Cardiac fibroblast (primary cell): ENCODE results near the gene GRIN2B.

Experiments
- DNase-seq, 2 donors: peaks; one replicate each; pipeline versions ENCODE4 v3.0.0 to v3.0.0-alpha.2; 2010; ENCODE audit warnings: low read depth in 2 of 2
- H3K4me3 ChIP-seq, 2 donors: replicated peaks in 1 of 2; 1 replicate in 1 of 2; 2 replicates in 1 of 2; pipeline ENCODE4 v1.5.1; 2011; ENCODE audit warnings: low read depth in 2 of 2, low read length in 2 of 2, mild to moderate bottlenecking in 2 of 2, moderate library complexity in 1 of 2
- TF ChIP-seq, protein P1 (sequence below): IDR thresholded peaks from one replicate; pipeline ENCODE4 v1.5.1; 2011; ENCODE audit warnings: low read depth, mild to moderate bottlenecking, low read length, inconsistent platforms

GRIN2B gene

DNA sequence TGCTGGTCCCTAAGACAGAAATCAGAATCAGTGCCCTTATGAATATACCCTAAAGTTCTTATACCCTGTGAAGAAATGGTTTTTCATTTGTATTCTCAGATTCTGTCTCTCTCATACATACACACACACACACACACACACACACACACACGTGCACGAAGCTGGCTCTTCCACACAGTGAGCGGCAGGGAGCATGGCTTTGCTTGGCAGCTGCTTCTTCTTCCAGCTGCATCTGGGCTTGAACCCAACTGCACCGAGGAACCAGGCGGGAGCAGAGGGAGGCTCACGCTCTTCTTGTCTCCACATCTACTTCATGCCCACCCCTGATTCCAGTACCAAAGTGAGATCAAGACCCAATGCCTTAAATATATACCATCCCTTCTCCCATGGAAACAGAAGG lies 19.4 kb downstream of the GRIN2B start:
- DNase-seq: no peak
- TF ChIP-seq, protein P1, sequence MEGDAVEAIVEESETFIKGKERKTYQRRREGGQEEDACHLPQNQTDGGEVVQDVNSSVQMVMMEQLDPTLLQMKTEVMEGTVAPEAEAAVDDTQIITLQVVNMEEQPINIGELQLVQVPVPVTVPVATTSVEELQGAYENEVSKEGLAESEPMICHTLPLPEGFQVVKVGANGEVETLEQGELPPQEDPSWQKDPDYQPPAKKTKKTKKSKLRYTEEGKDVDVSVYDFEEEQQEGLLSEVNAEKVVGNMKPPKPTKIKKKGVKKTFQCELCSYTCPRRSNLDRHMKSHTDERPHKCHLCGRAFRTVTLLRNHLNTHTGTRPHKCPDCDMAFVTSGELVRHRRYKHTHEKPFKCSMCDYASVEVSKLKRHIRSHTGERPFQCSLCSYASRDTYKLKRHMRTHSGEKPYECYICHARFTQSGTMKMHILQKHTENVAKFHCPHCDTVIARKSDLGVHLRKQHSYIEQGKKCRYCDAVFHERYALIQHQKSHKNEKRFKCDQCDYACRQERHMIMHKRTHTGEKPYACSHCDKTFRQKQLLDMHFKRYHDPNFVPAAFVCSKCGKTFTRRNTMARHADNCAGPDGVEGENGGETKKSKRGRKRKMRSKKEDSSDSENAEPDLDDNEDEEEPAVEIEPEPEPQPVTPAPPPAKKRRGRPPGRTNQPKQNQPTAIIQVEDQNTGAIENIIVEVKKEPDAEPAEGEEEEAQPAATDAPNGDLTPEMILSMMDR: no peak
- no peak overlapping the region for H3K4me3 ChIP-seq

DNA sequence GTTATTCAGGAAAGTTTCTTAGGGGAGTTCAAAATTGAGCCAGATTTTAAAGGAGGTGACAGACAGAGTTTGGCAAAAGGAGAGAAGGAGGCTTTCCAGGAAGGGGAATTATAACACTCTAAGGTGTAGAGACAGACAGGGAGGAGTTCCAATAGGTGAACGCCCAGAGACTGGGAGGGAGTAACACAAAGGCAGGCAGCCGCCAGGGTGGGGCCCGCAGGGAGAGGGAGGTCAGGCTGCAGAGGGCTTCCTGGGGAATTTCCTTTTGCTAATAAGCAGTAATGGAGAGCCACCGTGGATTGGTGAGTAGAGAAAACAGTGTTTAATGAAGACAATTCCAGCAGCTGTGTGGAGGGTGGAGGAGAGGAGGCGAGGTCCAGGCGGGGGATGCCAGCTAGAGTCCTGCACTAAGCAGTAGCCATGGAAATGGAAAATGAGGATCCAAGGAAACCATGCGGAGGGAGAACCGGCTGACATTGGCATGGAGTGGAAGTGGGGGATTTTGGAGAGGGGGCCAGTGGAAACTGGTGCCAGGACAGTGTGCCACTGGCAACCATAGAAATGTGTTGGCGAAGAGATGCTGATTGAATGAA lies 22.2 kb downstream of the GRIN2B start:
- no peak for DNase-seq
- H3K4me3 ChIP-seq: no peak overlapping the region
- TF ChIP-seq, protein P1: no peak

DNA sequence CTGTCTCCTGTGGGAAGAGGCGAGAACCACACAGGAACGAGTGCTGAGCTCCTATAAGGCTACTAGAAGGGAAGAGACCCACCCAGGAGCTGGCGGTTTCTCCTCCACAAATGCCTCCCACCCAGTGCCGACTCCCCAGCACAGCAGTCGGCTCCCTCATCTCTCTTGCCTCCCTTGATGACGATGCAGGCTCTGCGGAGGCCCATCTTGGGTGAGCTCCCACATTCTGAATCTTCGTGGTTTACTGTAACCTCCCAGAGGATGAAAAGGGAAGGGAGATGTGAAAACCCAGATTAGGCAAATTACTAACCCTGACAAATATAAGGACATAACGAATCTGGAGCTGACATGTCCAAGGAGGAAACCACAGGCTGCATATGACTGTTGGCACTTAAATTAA lies 23.8 kb downstream of the GRIN2B start:
- TF ChIP-seq, protein P1: no peak
- H3K4me3 ChIP-seq: no peak overlapping the region
- no peak for DNase-seq

DNA sequence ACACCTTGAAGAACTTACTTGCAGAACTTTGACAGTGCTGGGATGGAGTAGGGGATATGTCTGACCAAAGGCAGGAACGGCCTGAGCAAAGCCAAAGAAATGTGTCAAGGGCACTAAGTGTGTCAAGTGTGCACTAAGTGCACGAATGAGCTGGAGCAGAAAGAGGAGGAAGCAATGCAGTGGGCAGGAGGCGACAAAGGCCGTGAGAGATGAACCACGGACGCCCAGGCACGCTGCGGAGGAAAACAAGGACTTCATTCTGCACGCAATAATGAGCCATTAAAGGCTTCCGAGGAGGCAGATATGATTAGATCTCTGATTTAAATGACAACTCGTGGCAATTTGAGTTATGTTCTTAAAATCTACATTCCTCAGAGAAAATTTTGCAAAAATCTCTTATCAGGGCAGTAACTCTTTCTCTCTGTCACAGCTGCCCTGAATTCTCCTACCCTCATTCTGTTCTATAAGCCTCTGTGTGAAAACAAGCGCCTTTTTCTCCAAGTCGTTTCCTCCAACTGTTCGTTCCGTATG lies 25.3 kb downstream of the GRIN2B start:
- no peak for DNase-seq
- no peak overlapping the region for H3K4me3 ChIP-seq
- TF ChIP-seq, protein P1: no peak

DNA sequence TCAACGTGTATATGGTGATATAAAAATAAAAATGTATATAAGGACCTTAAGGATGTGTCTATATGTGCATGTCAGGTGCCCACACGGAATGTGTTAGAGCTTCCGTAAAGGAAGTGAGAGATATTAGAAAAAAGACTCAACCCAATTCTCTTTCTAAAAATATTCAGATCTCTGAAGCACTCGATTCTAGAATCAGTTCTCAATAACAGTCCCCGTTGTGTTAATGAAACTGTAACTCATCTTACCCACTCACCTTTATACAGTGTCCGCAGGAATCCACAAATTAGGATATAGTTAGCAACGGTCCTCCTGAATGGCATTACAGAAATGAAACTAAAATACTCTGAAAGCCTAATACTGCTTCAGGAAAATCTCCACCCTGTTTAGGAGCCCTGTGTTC lies 29.3 kb downstream of the GRIN2B start:
- TF ChIP-seq, protein P1: no peak
- no peak overlapping the region for H3K4me3 ChIP-seq
- DNase-seq: no peak

DNA sequence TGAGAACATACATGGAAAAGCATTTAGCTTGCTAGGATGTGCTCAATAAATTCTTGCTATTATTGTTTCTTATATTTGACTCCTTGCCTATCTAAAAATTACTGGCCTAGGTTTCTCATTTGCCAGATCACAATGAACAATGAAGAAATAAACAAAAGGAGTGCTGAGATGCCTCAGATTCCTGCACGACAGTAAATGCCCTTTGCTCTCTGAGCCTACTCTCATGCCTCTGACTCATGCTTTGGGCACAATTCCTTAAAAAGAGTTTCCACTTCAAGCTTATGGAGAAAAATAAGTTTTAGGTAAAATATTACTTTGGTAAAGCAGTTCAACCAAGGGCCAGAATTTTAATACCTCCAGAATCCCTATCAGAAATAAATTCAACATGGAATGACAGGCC lies 30.9 kb downstream of the GRIN2B start:
- TF ChIP-seq, protein P1: no peak
- DNase-seq: no peak
- H3K4me3 ChIP-seq: no peak overlapping the region

DNA sequence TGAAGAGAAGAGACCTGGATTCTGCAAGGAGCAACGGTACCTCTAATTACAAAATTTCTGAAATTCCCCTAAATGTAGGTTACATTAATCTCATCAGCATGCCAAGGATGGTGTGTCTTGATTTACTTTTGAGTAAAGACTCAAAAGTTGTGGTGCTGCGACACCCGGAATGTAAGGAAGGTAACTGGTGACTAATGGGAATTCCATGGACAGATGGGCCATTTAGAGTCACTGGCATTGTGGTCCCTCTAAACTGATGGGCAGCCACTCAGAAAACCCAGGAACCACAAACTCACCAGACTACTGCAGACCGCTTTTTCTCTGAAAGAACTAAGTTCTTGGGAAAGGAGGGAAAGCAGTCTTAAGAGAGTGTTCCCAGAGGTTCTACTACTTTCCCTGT lies 32.8 kb downstream of the GRIN2B start:
- no peak overlapping the region for H3K4me3 ChIP-seq
- no peak for DNase-seq
- TF ChIP-seq, protein P1: no peak
